BE2C (cell line): Measurements from ENCODE around the gene CD40.

Experiments used
- DNase-seq: peaks from one replicate; pipeline ENCODE4 v3.0.0-alpha.2; 2020
- H3K27me3 ChIP-seq: fragments of 250-450 bp; sonication (Bioruptor Pico); 2 replicates; pipeline ENCODE4 v1.5.1; 2020; ENCODE audit warnings: mild to moderate bottlenecking
- H3K36me3 ChIP-seq: fragments of 250-450 bp; sonication (Bioruptor Pico); 2 replicates; pipeline ENCODE4 v1.5.1; 2020; ENCODE audit warnings: mild to moderate bottlenecking
- H3K4me1 ChIP-seq: fragments of 250-450 bp; sonication (Bioruptor Pico); 2 replicates; pipeline ENCODE4 v1.5.1; 2020
- H3K4me3 ChIP-seq: 2 replicates; pipeline ENCODE4 v1.5.1; 2011; ENCODE audit warnings: low read depth, low read length
- H3K9me3 ChIP-seq: fragments of 250-450 bp; sonication (Bioruptor Pico); 2 replicates; pipeline ENCODE4 v1.5.1; 2020
- CTCF ChIP-seq: IDR thresholded peaks from 2 replicates; pipeline ENCODE4 v1.5.1; 2012; ENCODE audit warnings: mild to moderate bottlenecking, low read depth, low read length

CD40 gene

GRCh38 chr20:46173652-46174468 is 55.7 kb downstream of the CD40 start:
- DNase-seq, result no peak
- Histone ChIP-seq H3K36me3 (no peaks in the 10 kb centered on the region), H3K9me3 (no peaks in the 10 kb centered on the region), H3K27me3 (peaks cover 10% of the 10 kb centered on the region), H3K4me3 (no peak overlapping the region), H3K4me1 (peaks cover 8% of the 10 kb centered on the region)
- no peak for TF ChIP-seq CTCF

- Histone ChIP-seq H3K4me3 (no peak overlapping the region), H3K4me1 (peaks cover 3% of the 10 kb centered on the region), H3K9me3 (no peaks in the 10 kb centered on the region), H3K36me3 (no peaks in the 10 kb centered on the region), H3K27me3 (peaks cover 10% of the 10 kb centered on the region)
- peak; percentile 78 for TF ChIP-seq CTCF
- peak; percentile 92 for DNase-seq
These were observed 56.5 kb downstream of the CD40 start for GRCh38 chr20:46174469-46175126.

GRCh38 chr20:46175127-46175494 is 57.0 kb downstream of the CD40 start:
- H3K36me3 ChIP-seq, result no peaks in the 10 kb centered on the region
- peaks cover 10% of the 10 kb centered on the region for H3K27me3 ChIP-seq
- DNase-seq, result no peak
- H3K4me1 ChIP-seq, result peaks cover 4% of the 10 kb centered on the region; the same call in 1 of the 2 replicates
- TF ChIP-seq CTCF, result no peak
- H3K9me3 ChIP-seq, result no peaks in the 10 kb centered on the region
- no peak overlapping the region for H3K4me3 ChIP-seq

GRCh38 chr20:46176739-46177378 is 58.7 kb downstream of the CD40 start:
- no peaks in the 10 kb centered on the region for H3K9me3 ChIP-seq
- no peaks in the 10 kb centered on the region for H3K36me3 ChIP-seq
- TF ChIP-seq CTCF, result no peak
- H3K4me3 ChIP-seq, result no peak overlapping the region
- H3K27me3 ChIP-seq, result peaks cover 10% of the 10 kb centered on the region
- DNase-seq, result no peak
- peaks cover 4% of the 10 kb centered on the region; the same call in 1 of the 2 replicates for H3K4me1 ChIP-seq

DNA sequence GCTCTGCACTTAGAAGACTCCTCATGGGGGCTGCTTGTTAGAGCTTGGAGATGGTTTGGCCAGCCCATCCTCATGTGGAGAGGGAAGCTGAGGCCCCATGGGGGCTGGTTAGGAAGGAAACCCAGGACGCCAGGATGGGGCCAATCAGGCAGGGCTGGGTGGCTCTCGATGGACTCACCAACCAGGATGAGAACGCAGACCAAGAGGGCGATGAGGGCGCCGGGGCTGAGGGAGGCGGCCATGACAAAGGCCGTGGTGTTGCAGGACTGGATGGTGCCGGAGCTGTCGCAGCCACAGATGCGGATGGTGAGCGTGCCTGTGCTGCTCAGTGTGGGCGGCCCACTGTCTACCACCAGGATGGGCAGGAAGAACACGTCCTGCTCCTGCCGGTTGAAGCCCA is 59.7 kb downstream of the CD40 start:
- Histone ChIP-seq H3K4me1 (peaks cover 4% of the 10 kb centered on the region; the same call in 1 of the 2 replicates), H3K27me3 (peaks cover 10% of the 10 kb centered on the region), H3K4me3 (no peak overlapping the region), H3K9me3 (no peaks in the 10 kb centered on the region), H3K36me3 (no peaks in the 10 kb centered on the region)
- TF ChIP-seq CTCF, result no peak
- DNase-seq, result no peak

GRCh38 chr20:46178891-46179290 is 60.8 kb downstream of the CD40 start:
- no peaks in the 10 kb centered on the region for H3K9me3 ChIP-seq
- no peak for TF ChIP-seq CTCF
- no peak overlapping the region for H3K4me3 ChIP-seq
- no peaks in the 10 kb centered on the region for H3K36me3 ChIP-seq
- peaks cover 4% of the 10 kb centered on the region; the same call in 1 of the 2 replicates for H3K4me1 ChIP-seq
- DNase-seq, result no peak
- H3K27me3 ChIP-seq, result peaks cover 6% of the 10 kb centered on the region
